Neural cell (in vitro differentiated cells): ENCODE data around the gene NBDY. TPM values are rescaled to one million over a fixed set of nuclear protein-coding genes. Genes with fewer than 3 reads are reported as not detected.

Experiments
- H2AFZ ChIP-seq: fragments of 200-600, 300-800 bp; sonication (generic), shearing (Covaris generic); 2 replicates; pipeline ENCODE4 v1.6.0; 2014; ENCODE audit warnings: low read depth, mild to moderate bottlenecking, antibody characterized with exemption, low read length, moderate library complexity
- H3F3A ChIP-seq: fragments of 200-600 bp; shearing (Covaris generic); 2 replicates; pipeline ENCODE4 v1.6.1; 2016; ENCODE audit warnings: mild to moderate bottlenecking, moderate library complexity, mixed read lengths, antibody characterized with exemption, low read length; ENCODE audit not compliant: insufficient read depth, poor library complexity, severe bottlenecking
- H3K27ac ChIP-seq: fragments of 200-600, 300-800 bp; sonication (generic), shearing (Covaris generic); 2 replicates; pipeline ENCODE4 v1.5.1; 2014; ENCODE audit warnings: mild to moderate bottlenecking, low read length, moderate library complexity
- H3K27me3 ChIP-seq: fragments of 300-800, 200-600 bp; sonication (generic), shearing (Covaris generic); 2 replicates; pipeline ENCODE4 v1.6.0; 2014; ENCODE audit warnings: mild to moderate bottlenecking, low read depth, low read length, moderate library complexity; ENCODE audit not compliant: insufficient read depth
- H3K36me3 ChIP-seq: fragments of 300-800, 200-600 bp; sonication (generic), shearing (Covaris generic); 2 replicates; pipeline ENCODE4 v1.5.1; 2014; ENCODE audit warnings: mild to moderate bottlenecking, antibody characterized with exemption, low read length, moderate library complexity; ENCODE audit not compliant: insufficient read depth
- H3K4me2 ChIP-seq: fragments of 300-800, 200-600 bp; sonication (generic), shearing (Covaris generic); 2 replicates; pipeline ENCODE4 v1.6.0; 2014; ENCODE audit warnings: mild to moderate bottlenecking, low read length
- H3K4me3 ChIP-seq: fragments of 300-800, 200-600 bp; sonication (generic), shearing (Covaris generic); 2 replicates; pipeline ENCODE4 v1.5.1; 2014; ENCODE audit warnings: mild to moderate bottlenecking, low read length, moderate library complexity
- H3K79me2 ChIP-seq: fragments of 200-600 bp; shearing (Covaris generic); replicated peaks from 2 replicates; pipeline ENCODE4 v1.6.0; 2014; ENCODE audit warnings: mild to moderate bottlenecking, low read length, moderate library complexity; ENCODE audit not compliant: insufficient read depth
- H3K9ac ChIP-seq: fragments of 300-800, 200-600 bp; sonication (generic), shearing (Covaris generic); 2 replicates; pipeline ENCODE4 v1.6.1; 2016; ENCODE audit warnings: mild to moderate bottlenecking, low read length, mixed read lengths
- H3K9me2 ChIP-seq: fragments of 200-600 bp; shearing (Covaris generic); 2 replicates; pipeline ENCODE4 v1.6.1; 2016; ENCODE audit warnings: mild to moderate bottlenecking, low read length, mixed read lengths; ENCODE audit not compliant: insufficient read depth
- H3K9me3 ChIP-seq: fragments of 200-600, 300-800 bp; sonication (generic), shearing (Covaris generic); 2 replicates; pipeline ENCODE4 v1.6.1; 2016; ENCODE audit warnings: mild to moderate bottlenecking, mixed run types, low read length, moderate library complexity, mixed read lengths
- H4K20me1 ChIP-seq: fragments of 200-600 bp; shearing (Covaris generic); 2 replicates; pipeline ENCODE4 v1.6.1; 2016; ENCODE audit warnings: mild to moderate bottlenecking, mixed run types; ENCODE audit not compliant: insufficient read depth
- CTCF ChIP-seq: fragments of 450-650 bp; IDR thresholded peaks from 2 replicates; pipeline ENCODE4 v1.5.1; 2014; ENCODE audit warnings: antibody characterized with exemption, mild to moderate bottlenecking, moderate library complexity; ENCODE audit not compliant: poor library complexity, severe bottlenecking
- EP300 ChIP-seq: fragments of 450-650 bp; conservative IDR thresholded peaks from 2 replicates; pipeline ENCODE4 v1.6.1; 2014; ENCODE audit warnings: antibody characterized with exemption, mild to moderate bottlenecking, moderate library complexity; ENCODE audit not compliant: poor library complexity, severe bottlenecking
- EZH2 ChIP-seq: fragments of 200-600, 300-800 bp; shearing (Covaris generic), sonication (generic); IDR thresholded peaks from 2 replicates; pipeline ENCODE4 v1.6.1; 2014; ENCODE audit warnings: antibody characterized with exemption, low read length, borderline replicate concordance, mild to moderate bottlenecking; ENCODE audit not compliant: insufficient read depth, poor library complexity, severe bottlenecking
- MXI1 ChIP-seq: fragments of 450-650 bp; conservative IDR thresholded peaks from 2 replicates; pipeline ENCODE4 v1.6.1; 2014; ENCODE audit warnings: antibody characterized with exemption, mild to moderate bottlenecking; ENCODE audit not compliant: poor library complexity, severe bottlenecking
- POLR2AphosphoS5 ChIP-seq: IDR thresholded peaks from 2 replicates; pipeline ENCODE4 v1.6.1; 2012
- RAD21 ChIP-seq: fragments of 450-650 bp; conservative IDR thresholded peaks from 2 replicates; pipeline ENCODE4 v1.6.1; 2014; ENCODE audit warnings: antibody characterized with exemption, mild to moderate bottlenecking, moderate library complexity
- REST ChIP-seq: IDR thresholded peaks from 2 replicates; pipeline ENCODE4 v1.6.1; 2012; ENCODE audit warnings: borderline replicate concordance
- SMC3 ChIP-seq: fragments of 450-650 bp; conservative IDR thresholded peaks from 2 replicates; pipeline ENCODE4 v1.6.1; 2014; ENCODE audit warnings: antibody characterized with exemption, mild to moderate bottlenecking, moderate library complexity; ENCODE audit not compliant: poor library complexity
- TAF1 ChIP-seq: IDR thresholded peaks from 2 replicates; pipeline ENCODE4 v1.6.1; 2012; ENCODE audit warnings: low read depth
- polyA plus RNA-seq: library from polyadenylated mRNA; depleted of rRNA; stranded (reverse); fragments of >200 nt; gene quantifications from 2 replicates; pipeline ENCODE4 v1.2.3, GENCODE V29; 2014

The NBDY gene
- polyA plus RNA-seq, 1 donor from 2014 or later, result 29.7 TPM

GRCh38 chrX:56789518-56790070 lies 60.6 kb downstream of the NBDY start:
- Histone ChIP-seq H3K9ac (no peak overlapping the region), H3K27me3 (no peaks in the 10 kb centered on the region), H3K36me3 (no peaks in the 10 kb centered on the region), H3K4me2 (no peak overlapping the region), H4K20me1 (no peaks in the 10 kb centered on the region), H3K4me3 (no peak overlapping the region), H2AFZ (no peak overlapping the region), H3K79me2 (no peaks in the 10 kb centered on the region), H3F3A (no peaks in the 10 kb centered on the region), H3K27ac (no peak overlapping the region), H3K9me2 (no peaks in the 10 kb centered on the region), H3K9me3 (no peaks in the 10 kb centered on the region)
- TF ChIP-seq RAD21, result no peak
- no peak for TF ChIP-seq TAF1
- no peak for TF ChIP-seq EZH2
- TF ChIP-seq POLR2AphosphoS5, result no peak
- TF ChIP-seq EP300, result no peak

GRCh38 chrX:56790778-56791177 lies 61.7 kb downstream of the NBDY start:
- Histone ChIP-seq H3K27ac (no peak overlapping the region), H3K36me3 (no peaks in the 10 kb centered on the region), H3F3A (no peaks in the 10 kb centered on the region), H3K4me2 (no peak overlapping the region), H3K4me3 (no peak overlapping the region), H3K9me2 (no peaks in the 10 kb centered on the region), H3K9ac (no peak overlapping the region), H3K9me3 (no peaks in the 10 kb centered on the region), H3K79me2 (no peaks in the 10 kb centered on the region), H2AFZ (no peak overlapping the region), H3K27me3 (no peaks in the 10 kb centered on the region), H4K20me1 (no peaks in the 10 kb centered on the region)
- TF ChIP-seq RAD21 (no peak), CTCF (no peak), MXI1 (no peak), SMC3 (no peak), POLR2AphosphoS5 (no peak), EP300 (no peak), TAF1 (no peak), REST (no peak), EZH2 (no peak)

GRCh38 chrX:56791456-56791855 lies 62.4 kb downstream of the NBDY start:
- TF ChIP-seq REST (no peak), CTCF (no peak), EP300 (no peak), TAF1 (no peak), RAD21 (no peak), MXI1 (no peak), SMC3 (no peak), POLR2AphosphoS5 (no peak)

More at GRCh38 chrX:56791456-56791855, 62.4 kb downstream of the NBDY start:
- no peaks in the 10 kb centered on the region for H3K9me3 ChIP-seq
- no peaks in the 10 kb centered on the region for H3K79me2 ChIP-seq
- no peaks in the 10 kb centered on the region for H3K36me3 ChIP-seq
- H3K4me3 ChIP-seq, result no peak overlapping the region
- no peak overlapping the region for H3K4me2 ChIP-seq
- no peaks in the 10 kb centered on the region for H3K9me2 ChIP-seq
- no peaks in the 10 kb centered on the region for H3K27me3 ChIP-seq
- no peak overlapping the region for H3K9ac ChIP-seq
- no peaks in the 10 kb centered on the region for H4K20me1 ChIP-seq
- H2AFZ ChIP-seq, result no peak overlapping the region
- no peak overlapping the region for H3K27ac ChIP-seq
- H3F3A ChIP-seq, result no peaks in the 10 kb centered on the region
